ENCODE data around the gene PNMT. TPM values are rescaled to one million over a fixed set of nuclear protein-coding genes. Genes with fewer than 3 reads are reported as not detected.

The PNMT gene
- total and polyA plus RNA-seq, 12 donors, result 2.7 to 30.0 (median 4.2) TPM

- Histone ChIP-seq H3K27ac (peak overlapping the region in 2 of 10 donors; percentile 93 to 99), H3K27me3 (peaks cover 0 to 8% (median 0%) of the 10 kb centered on the region in 7 donors), H3K36me3 (no peaks in the 10 kb centered on the region), H3K9me3 (no peaks in the 10 kb centered on the region), H3K4me1 (peaks cover 6 to 58% (median 42%) of the 10 kb centered on the region in 9 donors), H3K4me3 (no peak overlapping the region)
- WGBS, 2 donors, result 88 to 95% methylated on average over 8 of the region's 8 CpGs
- no peak for TF ChIP-seq CTCF (IDR thresholded peaks at IDR 0.05)
- ATAC-seq (no peak), DNase-seq (no peak)
- intact Hi-C loops (cut with DNase I), result loop anchor here in 4 of 10 donors (2.0 to 5.0 kb wide), 3 partner anchors 33 to 117 kb away; partner anchors contain the start of gene PNMT (in 1 of the 4)
Observed at GRCh38 chr17:39635614-39636176, 32.6 kb upstream of the PNMT start.

- DNase-seq (no peak), ATAC-seq (peak in 2 of 8 donors; percentile 7 to 9)
- intact Hi-C loops (cut with DNase I), result loop anchor here in 4 of 10 donors (2.0 to 5.0 kb wide), 3 partner anchors 32 to 116 kb away; partner anchors contain the start of gene PNMT (in 1 of the 4)
- Histone ChIP-seq H3K4me3 (peak overlapping the region; percentile 56 to 98 (median 82)), H3K27me3 (peaks cover 0 to 8% (median 0%) of the 10 kb centered on the region in 7 donors), H3K27ac (peak overlapping the region; percentile 62 to 99 (median 92)), H3K9me3 (no peaks in the 10 kb centered on the region), H3K4me1 (peaks cover 7 to 67% (median 51%) of the 10 kb centered on the region in 9 donors), H3K36me3 (no peaks in the 10 kb centered on the region)
- no peak for TF ChIP-seq CTCF (IDR thresholded peaks at IDR 0.05)
- WGBS, 2 donors, result 31 to 32% methylated on average over 6 of the region's 6 CpGs
Observed at GRCh38 chr17:39636587-39636926, 31.7 kb upstream of the PNMT start.

- Histone ChIP-seq H3K27me3 (peaks cover 0 to 3% (median 0%) of the 10 kb centered on the region in 7 donors), H3K27ac (peak within 1 kb of the TSS; percentile 62 to 99 (median 92)), H3K9me3 (no peaks in the 10 kb centered on the region), H3K4me1 (peaks cover 11 to 73% (median 55%) of the 10 kb centered on the region in 9 donors), H3K4me3 (peak within 1 kb of the TSS; percentile 56 to 98 (median 82)), H3K36me3 (no peaks in the 10 kb centered on the region)
- intact Hi-C loops (cut with DNase I), result loop anchor here in 4 of 10 donors (2.0 to 5.0 kb wide), 3 partner anchors 32 to 115 kb away; partner anchors contain the start of gene PNMT (in 1 of the 4)
- 0% methylated on average over 57 to 69 of the region's 69 CpGs for WGBS, 2 donors
- DNase-seq (peak; percentile 93 to 94), ATAC-seq (peak; percentile 94 to 98 (median 96))
- TF ChIP-seq CTCF (IDR thresholded peaks at IDR 0.05), result peak in 5 of 9 donors; percentile 19 to 46 (median 31)
Observed at GRCh38 chr17:39636927-39637736, 31.1 kb upstream of the PNMT start, which contains the start of gene STARD3. STARD3 (plus strand) TSS chr17:39637144; CDS start chr17:39653532, 16,388 bp downstream.

- no peaks in the 10 kb centered on the region for H3K36me3 ChIP-seq
- H3K4me3 ChIP-seq, result peak overlapping the region in 7 of 10 donors; percentile 74 to 98 (median 93)
- no peaks in the 10 kb centered on the region for H3K27me3 ChIP-seq
- TF ChIP-seq CTCF (IDR thresholded peaks at IDR 0.05), result no peak
- WGBS, 2 donors, result 91 to 98% methylated on average over 7 of the region's 7 CpGs
- no peak overlapping the region for H3K27ac ChIP-seq
- ATAC-seq (no peak), DNase-seq (no peak)
- H3K4me1 ChIP-seq, result peaks cover 16 to 84% (median 62%) of the 10 kb centered on the region in 9 donors
- intact Hi-C loops (cut with DNase I), result loop anchor here in 3 of 10 donors (5.0 kb wide), 2 partner anchors 34 to 114 kb away; no protein-coding TSS in a partner anchor
- no peaks in the 10 kb centered on the region for H3K9me3 ChIP-seq
Observed at GRCh38 chr17:39638317-39638716, 29.9 kb upstream of the PNMT start.

Measured in heart right ventricle (tissue), 16 donors.